Vagina (tissue), 2 donors: Measurements from ENCODE around the gene HLA-G.

ENCODE experiments used
- POLR2A ChIP-seq, 2 donors: fragments of 450-650 bp; IDR thresholded peaks; one replicate each; pipeline ENCODE4 v1.6.1; 2017; ENCODE audit warnings: antibody characterized with exemption in 2 of 2, mild to moderate bottlenecking in 2 of 2, moderate library complexity in 2 of 2
- POLR2AphosphoS5 ChIP-seq, 2 donors: sonication (generic); formaldehyde crosslinking; IDR thresholded peaks; one replicate each; pipeline ENCODE4 v1.9.0; 2017; ENCODE audit warnings: antibody characterized with exemption in 2 of 2, mild to moderate bottlenecking in 2 of 2, low read depth in 1 of 2; ENCODE audit not compliant: insufficient read depth in 1 of 2

DNA sequence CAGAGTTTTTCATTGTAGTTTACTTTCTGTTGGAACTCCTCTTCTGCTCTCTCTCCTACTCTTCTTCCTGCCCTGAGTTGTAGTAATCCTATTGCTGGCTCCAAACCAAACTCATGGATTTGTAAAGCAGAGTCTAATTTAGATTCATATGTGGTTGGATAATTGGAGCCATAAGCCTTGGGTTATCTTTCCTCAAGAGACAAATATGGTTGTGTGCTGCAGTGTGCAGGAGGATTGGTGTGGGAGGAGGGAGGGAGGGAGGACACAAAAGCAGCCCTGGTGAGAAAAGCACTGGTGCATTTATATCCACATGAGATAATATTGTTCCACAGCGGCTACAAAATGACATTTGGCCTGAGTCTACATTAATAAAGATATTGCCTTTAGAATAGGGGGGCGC, 4.2 kb downstream of the HLA-G start:
- TF ChIP-seq POLR2AphosphoS5 (IDR thresholded peaks at IDR 0.05; ENCODE audit: insufficient read depth in 1 of 2, low read depth in 1 of 2) (no peak), POLR2A (IDR thresholded peaks at IDR 0.05) (no peak)
